H1 (cell line): ENCODE measurements around the gene SYT13.

Experiments used
- BCL11A ChIP-seq, 2 experiments: IDR thresholded peaks; one replicate each; pipeline ENCODE4 v1.6.1; 2011; ENCODE audit warnings: low read depth in 2 of 2, low read length in 2 of 2, mild to moderate bottlenecking in 2 of 2
- CHD2 ChIP-seq: IDR thresholded peaks from 2 replicates; pipeline ENCODE4 v1.6.1; 2012; ENCODE audit warnings: low read length, improper control_type of control experiment
- CREB1 ChIP-seq: IDR thresholded peaks from 2 replicates; pipeline ENCODE4 v1.6.1; 2012; ENCODE audit warnings: inconsistent platforms
- EP300 ChIP-seq, 2 experiments: IDR thresholded peaks; 1 replicate in 1 of 2; 2 replicates in 1 of 2; pipeline ENCODE4 v1.6.1; 2011 to 2012; ENCODE audit warnings: low read depth in 2 of 2, low read length in 2 of 2, mild to moderate bottlenecking in 2 of 2, borderline replicate concordance in 1 of 2, inconsistent platforms in 1 of 2, moderate library complexity in 1 of 2
- EZH2 ChIP-seq: fragments of 200-600 bp; sonication (generic); IDR thresholded peaks from 2 replicates; pipeline ENCODE4 v1.7.1; 2012; ENCODE audit warnings: low read depth, mild to moderate bottlenecking, moderate library complexity, low read length, inconsistent platforms; ENCODE audit not compliant: severe bottlenecking
- POLR2A ChIP-seq, 2 experiments: IDR thresholded peaks; 1 replicate in 1 of 2; 2 replicates in 1 of 2; pipeline ENCODE4 v1.6.1; 2011; ENCODE audit warnings: low read depth in 2 of 2, low read length in 2 of 2, mild to moderate bottlenecking in 2 of 2; ENCODE audit errors: control extremely low read depth in 1 of 2
- TAF1 ChIP-seq: IDR thresholded peaks from 2 replicates; pipeline ENCODE4 v1.6.1; 2011; ENCODE audit warnings: mild to moderate bottlenecking, low read depth, low read length
- ZNF274 ChIP-seq: IDR thresholded peaks from 2 replicates; pipeline ENCODE4 v1.7.0; 2012; ENCODE audit warnings: low read length, borderline replicate concordance; ENCODE audit errors: extremely low read depth
- TF ChIP-seq, protein P1 (sequence below): IDR thresholded peaks from 2 replicates; pipeline ENCODE4 v1.6.1; 2012; ENCODE audit warnings: inconsistent platforms
- TF ChIP-seq, protein P2 (sequence below), 3 experiments: IDR thresholded peaks; 1 replicate in 2 of 3; 2 replicates in 1 of 3; pipeline versions ENCODE4 v1.5.1 to v1.6.1; 2011; ENCODE audit warnings: low read length in 3 of 3, mild to moderate bottlenecking in 3 of 3, inconsistent platforms in 2 of 3, low read depth in 1 of 3, moderate library complexity in 1 of 3; ENCODE audit not compliant: insufficient read depth in 1 of 3; ENCODE audit errors: control extremely low read depth in 1 of 3
- TF ChIP-seq, protein P3 (sequence below): IDR thresholded peaks from 2 replicates; pipeline ENCODE4 v1.6.1; 2012; ENCODE audit warnings: low read length, inconsistent platforms

DNA sequence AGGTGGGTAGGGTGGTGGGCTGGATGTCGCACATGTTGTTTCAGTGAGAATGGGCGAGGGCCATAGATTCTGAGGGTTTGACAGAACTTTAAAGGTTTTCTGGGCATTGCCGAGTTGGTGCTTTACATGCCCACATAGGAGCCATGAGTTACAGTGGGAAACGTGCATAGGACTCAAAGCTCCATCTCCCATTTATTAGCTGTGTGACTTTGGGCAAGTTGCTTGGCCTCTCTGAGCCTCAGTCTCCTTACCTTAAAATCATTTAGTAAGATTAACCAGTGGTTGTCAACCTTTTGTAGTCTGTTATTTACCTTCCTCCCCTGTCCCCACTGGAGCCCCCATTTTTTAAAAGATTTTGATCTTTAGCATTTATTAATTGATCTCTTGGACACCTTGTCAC, 67.4 kb downstream of the SYT13 start:
- TF ChIP-seq, protein P1, sequence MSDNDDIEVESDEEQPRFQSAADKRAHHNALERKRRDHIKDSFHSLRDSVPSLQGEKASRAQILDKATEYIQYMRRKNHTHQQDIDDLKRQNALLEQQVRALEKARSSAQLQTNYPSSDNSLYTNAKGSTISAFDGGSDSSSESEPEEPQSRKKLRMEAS: no peak
- TF ChIP-seq ZNF274 (no peak), TAF1 (no peak), POLR2A (IDR thresholded peaks at IDR 0.05; ENCODE audit: control extremely low read depth in 1 of 2, low read depth in 2 of 2, low read length in 2 of 2) (no peak), CREB1 (no peak), EZH2 (no peak), CHD2 (no peak), BCL11A (IDR thresholded peaks at IDR 0.05; ENCODE audit: low read depth in 2 of 2, low read length in 2 of 2) (no peak), EP300 (IDR thresholded peaks at IDR 0.05; ENCODE audit: borderline replicate concordance in 1 of 2, low read depth in 2 of 2, low read length in 2 of 2) (no peak)
- TF ChIP-seq, protein P2, sequence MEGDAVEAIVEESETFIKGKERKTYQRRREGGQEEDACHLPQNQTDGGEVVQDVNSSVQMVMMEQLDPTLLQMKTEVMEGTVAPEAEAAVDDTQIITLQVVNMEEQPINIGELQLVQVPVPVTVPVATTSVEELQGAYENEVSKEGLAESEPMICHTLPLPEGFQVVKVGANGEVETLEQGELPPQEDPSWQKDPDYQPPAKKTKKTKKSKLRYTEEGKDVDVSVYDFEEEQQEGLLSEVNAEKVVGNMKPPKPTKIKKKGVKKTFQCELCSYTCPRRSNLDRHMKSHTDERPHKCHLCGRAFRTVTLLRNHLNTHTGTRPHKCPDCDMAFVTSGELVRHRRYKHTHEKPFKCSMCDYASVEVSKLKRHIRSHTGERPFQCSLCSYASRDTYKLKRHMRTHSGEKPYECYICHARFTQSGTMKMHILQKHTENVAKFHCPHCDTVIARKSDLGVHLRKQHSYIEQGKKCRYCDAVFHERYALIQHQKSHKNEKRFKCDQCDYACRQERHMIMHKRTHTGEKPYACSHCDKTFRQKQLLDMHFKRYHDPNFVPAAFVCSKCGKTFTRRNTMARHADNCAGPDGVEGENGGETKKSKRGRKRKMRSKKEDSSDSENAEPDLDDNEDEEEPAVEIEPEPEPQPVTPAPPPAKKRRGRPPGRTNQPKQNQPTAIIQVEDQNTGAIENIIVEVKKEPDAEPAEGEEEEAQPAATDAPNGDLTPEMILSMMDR (IDR thresholded peaks at IDR 0.05; ENCODE audit: control extremely low read depth in 1 of 3, insufficient read depth in 1 of 3, low read depth in 1 of 3, low read length in 3 of 3): no peak
- TF ChIP-seq, protein P3, sequence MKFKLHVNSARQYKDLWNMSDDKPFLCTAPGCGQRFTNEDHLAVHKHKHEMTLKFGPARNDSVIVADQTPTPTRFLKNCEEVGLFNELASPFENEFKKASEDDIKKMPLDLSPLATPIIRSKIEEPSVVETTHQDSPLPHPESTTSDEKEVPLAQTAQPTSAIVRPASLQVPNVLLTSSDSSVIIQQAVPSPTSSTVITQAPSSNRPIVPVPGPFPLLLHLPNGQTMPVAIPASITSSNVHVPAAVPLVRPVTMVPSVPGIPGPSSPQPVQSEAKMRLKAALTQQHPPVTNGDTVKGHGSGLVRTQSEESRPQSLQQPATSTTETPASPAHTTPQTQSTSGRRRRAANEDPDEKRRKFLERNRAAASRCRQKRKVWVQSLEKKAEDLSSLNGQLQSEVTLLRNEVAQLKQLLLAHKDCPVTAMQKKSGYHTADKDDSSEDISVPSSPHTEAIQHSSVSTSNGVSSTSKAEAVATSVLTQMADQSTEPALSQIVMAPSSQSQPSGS: no peak
